CD4-positive, alpha-beta memory T cell (primary cell): ENCODE measurements around the gene CLEC16A. TPM values are rescaled to one million over a fixed set of nuclear protein-coding genes. Genes with fewer than 3 reads are reported as not detected.

Source experiments
- CTCF ChIA-PET: fragments of 350-600 bp; sonication (Branson Sonifier 250); formaldehyde crosslinking; loops from one replicate; lab custom pipeline; 2021; ENCODE audit warnings: inconsistent platforms; ENCODE audit not compliant: partially characterized antibody; lab: Charles Lee
- POLR2A ChIA-PET: fragments of 350-600 bp; sonication (Branson Sonifier 250); formaldehyde crosslinking; loops from one replicate; lab custom pipeline; 2021; ENCODE audit not compliant: partially characterized antibody; lab: Charles Lee
- DNase-seq, 5 donors: peaks; one replicate each; pipeline versions ENCODE4 v3.0.0 to v3.0.0-alpha.2; 2020 to 2022; ENCODE audit warnings: mixed read lengths in 1 of 5
- H3K27ac ChIP-seq: one replicate; pipeline ENCODE4 v1.7.0; 2013; ENCODE audit warnings: low read depth, low read length
- H3K27me3 ChIP-seq: 2 replicates; pipeline ENCODE4 v1.7.0; 2013; ENCODE audit warnings: mild to moderate bottlenecking, low read length, moderate library complexity; ENCODE audit not compliant: insufficient read depth
- H3K36me3 ChIP-seq: 2 replicates; pipeline ENCODE4 v1.7.0; 2013; ENCODE audit warnings: mild to moderate bottlenecking, low read length, moderate library complexity; ENCODE audit not compliant: insufficient read depth
- H3K4me1 ChIP-seq: 2 replicates; pipeline ENCODE4 v1.7.0; 2013; ENCODE audit warnings: mild to moderate bottlenecking, low read length, moderate library complexity; ENCODE audit not compliant: insufficient read depth
- H3K4me3 ChIP-seq, 2 donors: one replicate each; pipeline ENCODE4 v1.7.0; 2013; ENCODE audit warnings: low read length in 2 of 2, mild to moderate bottlenecking in 1 of 2
- H3K9me3 ChIP-seq, 2 donors: one replicate each; pipeline ENCODE4 v1.7.0; 2013; ENCODE audit warnings: low read length in 2 of 2, control low read depth in 1 of 2; ENCODE audit not compliant: control insufficient read depth in 1 of 2
- H3K27ac Mint-ChIP-seq, 7 donors: one replicate each; pipeline ENCODE4 v1.8.0; 2020 to 2021; ENCODE audit warnings: mixed read lengths in 7 of 7, mild to moderate bottlenecking in 6 of 7, inconsistent platforms in 3 of 7, moderate library complexity in 3 of 7
- H3K27me3 Mint-ChIP-seq, 2 donors: one replicate each; pipeline ENCODE4 v1.8.0; 2020 to 2021; ENCODE audit warnings: mixed read lengths in 2 of 2
- H3K36me3 Mint-ChIP-seq, 2 donors: one replicate each; pipeline ENCODE4 v1.8.0; 2020 to 2021; ENCODE audit warnings: mixed read lengths in 2 of 2, inconsistent platforms in 1 of 2, mild to moderate bottlenecking in 1 of 2
- H3K4me1 Mint-ChIP-seq, 4 donors: one replicate each; pipeline ENCODE4 v1.8.0; 2020 to 2021; ENCODE audit warnings: mixed read lengths in 4 of 4, mild to moderate bottlenecking in 1 of 4
- H3K4me3 Mint-ChIP-seq, 8 donors: one replicate each; pipeline ENCODE4 v1.8.0; 2020 to 2021; ENCODE audit warnings: mixed read lengths in 8 of 8, mild to moderate bottlenecking in 7 of 8, moderate library complexity in 6 of 8, inconsistent platforms in 3 of 8
- H3K9me3 Mint-ChIP-seq, 8 donors: one replicate each; pipeline ENCODE4 v1.8.0; 2020 to 2021; ENCODE audit warnings: mixed read lengths in 8 of 8, mild to moderate bottlenecking in 5 of 8, inconsistent platforms in 3 of 8, moderate library complexity in 1 of 8
- intact Hi-C: fragments of 100-400 bp; cut with micrococcal nuclease; formaldehyde crosslinking; loops from one replicate; pipeline ENCODE4 v1.15.1; 2023
- polyA plus RNA-seq, 2 donors: library from polyadenylated mRNA; unstranded; fragments of 300-500 nt; fragmentation: Illumina TruSeq; gene quantifications; one replicate each; pipeline ENCODE4 v1.2.3, GENCODE V29; 2021
- total RNA-seq, 2 experiments: library from RNA; stranded (reverse); gene quantifications; one replicate each; pipeline ENCODE4 v1.2.3, GENCODE V29; 2021

The CLEC16A gene
- total and polyA plus RNA-seq, 4 experiments from 2014 or later: 5.2 to 28.4 (median 24.5) TPM

DNA sequence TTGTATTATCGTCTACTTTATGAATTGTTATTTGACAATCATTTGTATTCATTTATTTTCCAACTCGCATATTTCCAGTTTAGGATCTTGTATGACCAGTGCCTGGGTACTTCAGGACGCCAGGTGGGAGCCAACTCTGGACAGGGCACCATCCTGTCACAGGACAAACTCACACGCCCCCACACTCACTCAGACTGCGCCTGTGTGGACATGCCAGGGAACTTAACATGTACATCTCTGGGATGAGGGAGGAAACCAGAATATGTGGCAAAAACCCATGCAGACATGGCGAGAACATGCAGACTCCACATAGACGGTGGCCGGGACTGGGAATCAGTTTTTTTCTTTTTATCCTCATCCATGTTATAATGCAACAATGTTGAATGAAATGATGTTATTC lies 68.5 kb downstream of the CLEC16A start:
- no peaks in the 10 kb centered on the region for H3K27me3 Mint-ChIP-seq
- H3K4me1 Mint-ChIP-seq: peaks cover 0 to 5% (median under 1%) of the 10 kb centered on the region in 4 donors
- CTCF ChIA-PET: no interaction called here
- no peaks in the 10 kb centered on the region for H3K9me3 Mint-ChIP-seq
- Histone ChIP-seq H3K27ac (no peak overlapping the region), H3K27me3 (no peaks in the 10 kb centered on the region), H3K4me1 (no peaks in the 10 kb centered on the region), H3K9me3 (no peaks in the 10 kb centered on the region), H3K36me3 (no peaks in the 10 kb centered on the region), H3K4me3 (no peak overlapping the region)
- POLR2A ChIA-PET: no interaction called here
- H3K4me3 Mint-ChIP-seq: no peak overlapping the region
- no peak for DNase-seq
- peaks cover 43 to 44% of the 10 kb centered on the region in 2 donors for H3K36me3 Mint-ChIP-seq
- H3K27ac Mint-ChIP-seq: no peak overlapping the region
- intact Hi-C loops: no loop called here

DNA sequence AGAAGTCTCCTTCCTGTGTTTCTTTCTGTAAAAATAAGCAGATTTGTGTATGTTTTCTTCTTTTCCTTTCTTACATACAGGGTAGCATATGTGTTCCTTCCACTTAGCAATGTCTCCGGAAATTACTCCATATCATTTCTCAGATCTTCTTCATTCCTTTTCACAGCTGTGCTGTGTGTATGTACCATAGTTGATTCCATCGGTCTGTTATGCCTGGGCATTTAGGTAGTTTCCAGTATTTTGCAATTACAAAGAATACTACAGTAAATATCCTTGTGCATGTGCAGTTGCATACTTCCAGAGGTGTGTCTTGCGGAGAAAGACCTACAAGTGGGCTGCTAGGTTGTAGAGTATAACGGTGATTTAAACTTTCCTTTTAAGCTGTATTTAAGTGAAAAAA lies 69.8 kb downstream of the CLEC16A start:
- no peak for DNase-seq
- intact Hi-C loops: no loop called here
- peaks cover 0 to 4% (median 0%) of the 10 kb centered on the region in 4 donors for H3K4me1 Mint-ChIP-seq

DNA sequence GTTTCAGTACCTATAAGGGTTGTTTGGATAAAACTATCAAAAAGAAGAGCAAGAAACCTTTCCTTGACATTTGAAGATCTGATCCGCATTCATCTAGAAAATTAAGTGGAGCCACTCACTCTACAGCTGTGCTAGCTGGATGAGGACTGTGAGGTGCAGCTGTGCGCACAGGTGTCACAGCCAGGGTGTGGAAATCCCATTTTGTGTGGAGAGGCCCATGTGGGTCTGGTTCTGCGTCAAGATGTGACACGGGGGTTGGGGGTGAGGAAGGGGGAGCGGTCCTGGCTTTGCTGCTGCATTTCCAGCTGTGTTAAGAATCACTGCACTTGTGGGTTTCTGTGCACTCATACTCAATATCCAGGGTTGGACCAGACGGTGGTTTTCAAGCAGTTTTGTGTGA lies 70.7 kb downstream of the CLEC16A start:
- no peak for DNase-seq
- Histone ChIP-seq H3K4me1 (no peaks in the 10 kb centered on the region), H3K36me3 (no peaks in the 10 kb centered on the region), H3K4me3 (no peak overlapping the region), H3K27me3 (no peaks in the 10 kb centered on the region), H3K9me3 (no peaks in the 10 kb centered on the region), H3K27ac (no peak overlapping the region)
- Mint-ChIP-seq H3K4me3 (no peak overlapping the region), H3K27ac (no peak overlapping the region), H3K4me1 (peaks cover 0 to 4% (median 0%) of the 10 kb centered on the region in 4 donors), H3K9me3 (no peaks in the 10 kb centered on the region), H3K27me3 (no peaks in the 10 kb centered on the region), H3K36me3 (peaks cover 32 to 34% of the 10 kb centered on the region in 2 donors)
- POLR2A ChIA-PET: no interaction called here
- intact Hi-C loops: no loop called here
- CTCF ChIA-PET: interaction anchor here (1.7 kb wide), 1 partner anchor 40 kb away, joined by 5 read pairs; no protein-coding TSS in a partner anchor

More for the DNA sequence above, 69.8 kb downstream of the CLEC16A start:
- POLR2A ChIA-PET: no interaction called here
- no peaks in the 10 kb centered on the region for H3K9me3 ChIP-seq
- no peaks in the 10 kb centered on the region for H3K4me1 ChIP-seq
- no peaks in the 10 kb centered on the region for H3K27me3 ChIP-seq
- H3K36me3 ChIP-seq: no peaks in the 10 kb centered on the region
- Mint-ChIP-seq H3K9me3 (no peaks in the 10 kb centered on the region), H3K4me3 (no peak overlapping the region), H3K36me3 (peaks cover 37% of the 10 kb centered on the region in 2 donors), H3K27ac (peak overlapping the region in 1 of 7 donors; percentile 36), H3K27me3 (no peaks in the 10 kb centered on the region)
- H3K4me3 ChIP-seq: no peak overlapping the region
- CTCF ChIA-PET: interaction anchor here (1.7 kb wide), 1 partner anchor 41 kb away, joined by 5 read pairs; no protein-coding TSS in a partner anchor
- no peak overlapping the region for H3K27ac ChIP-seq

DNA sequence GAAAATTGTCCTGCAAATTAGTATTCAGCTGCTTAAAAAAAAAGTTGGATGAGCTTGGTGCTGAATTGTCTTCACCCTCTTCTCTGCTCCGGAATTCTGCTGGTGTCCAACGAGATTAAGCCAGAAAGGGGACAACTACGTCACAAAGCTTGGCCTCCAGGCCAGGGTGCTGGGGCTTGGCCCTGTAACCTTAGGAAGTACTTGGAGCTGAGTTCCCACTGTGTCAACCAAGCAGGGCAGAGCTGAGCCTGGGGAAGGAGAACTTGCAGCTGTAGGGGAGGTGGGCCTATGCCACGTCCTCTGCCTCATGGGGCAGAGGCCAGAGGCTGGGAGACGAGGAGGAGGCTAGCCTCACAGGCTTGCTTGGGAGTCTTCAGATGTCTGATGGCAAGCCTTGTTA lies 71.2 kb downstream of the CLEC16A start:
- no peak overlapping the region for H3K4me3 Mint-ChIP-seq
- H3K36me3 ChIP-seq: no peaks in the 10 kb centered on the region
- no peak overlapping the region for H3K4me3 ChIP-seq
- H3K36me3 Mint-ChIP-seq: peaks cover 36 to 39% of the 10 kb centered on the region in 2 donors
- H3K4me1 Mint-ChIP-seq: peaks cover 0 to 4% (median 0%) of the 10 kb centered on the region in 4 donors
- no peaks in the 10 kb centered on the region for H3K4me1 ChIP-seq
- intact Hi-C loops: no loop called here
- ChIA-PET CTCF (interaction anchor here (1.7 kb wide), 1 partner anchor 39 kb away, joined by 5 read pairs; no protein-coding TSS in a partner anchor), POLR2A (no interaction called here)
- no peak for DNase-seq
- H3K27ac ChIP-seq: no peak overlapping the region
- H3K27me3 ChIP-seq: no peaks in the 10 kb centered on the region
- no peaks in the 10 kb centered on the region for H3K9me3 ChIP-seq
- H3K9me3 Mint-ChIP-seq: no peaks in the 10 kb centered on the region
- H3K27ac Mint-ChIP-seq: no peak overlapping the region
- no peaks in the 10 kb centered on the region for H3K27me3 Mint-ChIP-seq

DNA sequence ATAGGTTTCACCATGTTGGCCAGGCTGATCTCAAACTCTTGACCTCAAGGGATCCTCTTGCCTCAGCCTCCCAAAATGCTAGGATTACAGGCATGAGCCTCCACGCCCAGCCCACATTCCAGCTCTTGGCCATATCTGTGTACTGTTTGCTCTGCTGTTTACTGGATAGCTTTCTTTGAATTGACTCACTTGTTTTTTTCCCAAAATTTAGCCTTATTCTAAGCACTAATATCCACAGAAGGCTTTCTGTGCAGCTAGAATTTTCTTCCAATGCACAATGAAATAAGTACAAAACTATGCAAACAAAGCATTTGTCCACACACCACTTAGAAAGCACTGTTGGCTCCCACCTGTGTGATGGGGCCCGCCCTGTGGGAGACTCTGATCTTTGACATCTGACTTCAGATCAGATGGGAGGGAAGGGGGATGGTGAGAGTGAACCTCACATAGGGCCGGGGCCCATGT lies 72.2 kb downstream of the CLEC16A start:
- DNase-seq: no peak
- POLR2A ChIA-PET: no interaction called here
- Histone ChIP-seq H3K27me3 (no peaks in the 10 kb centered on the region), H3K27ac (no peak overlapping the region), H3K4me1 (no peaks in the 10 kb centered on the region), H3K4me3 (no peak overlapping the region), H3K36me3 (no peaks in the 10 kb centered on the region), H3K9me3 (no peaks in the 10 kb centered on the region)
- Mint-ChIP-seq H3K27ac (no peak overlapping the region), H3K27me3 (no peaks in the 10 kb centered on the region), H3K36me3 (peaks cover 37 to 38% of the 10 kb centered on the region in 2 donors), H3K9me3 (no peaks in the 10 kb centered on the region), H3K4me3 (no peak overlapping the region), H3K4me1 (no peaks in the 10 kb centered on the region)
- CTCF ChIA-PET: no interaction called here
- intact Hi-C loops: no loop called here

DNA sequence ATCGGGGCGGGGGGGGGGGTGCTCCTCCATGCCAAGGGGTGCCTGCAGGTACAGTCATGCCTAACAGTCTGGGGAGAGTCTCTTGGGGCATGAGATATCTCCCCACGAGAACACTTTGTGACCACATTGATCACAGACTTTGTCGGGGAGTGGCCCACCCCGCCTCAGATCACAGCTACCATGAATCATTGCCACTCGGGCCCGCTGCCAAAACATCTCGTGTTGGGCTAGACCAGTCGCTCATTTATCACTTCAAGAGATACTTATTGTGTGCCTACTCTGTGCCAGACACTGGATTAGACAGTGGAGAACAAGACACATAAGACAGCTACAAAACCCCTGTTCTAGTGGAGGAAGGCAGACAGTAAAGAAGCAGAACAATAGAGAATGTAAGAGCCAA lies 72.6 kb downstream of the CLEC16A start:
- Mint-ChIP-seq H3K27me3 (no peaks in the 10 kb centered on the region), H3K27ac (no peak overlapping the region), H3K4me3 (no peak overlapping the region), H3K4me1 (no peaks in the 10 kb centered on the region), H3K9me3 (no peaks in the 10 kb centered on the region), H3K36me3 (peaks cover 40 to 42% of the 10 kb centered on the region in 2 donors)
- H3K36me3 ChIP-seq: no peaks in the 10 kb centered on the region
- H3K4me3 ChIP-seq: no peak overlapping the region
- no peak overlapping the region for H3K27ac ChIP-seq
- H3K9me3 ChIP-seq: no peaks in the 10 kb centered on the region
- intact Hi-C loops: no loop called here
- H3K27me3 ChIP-seq: no peaks in the 10 kb centered on the region
- DNase-seq: no peak
- POLR2A ChIA-PET: no interaction called here
- no peaks in the 10 kb centered on the region for H3K4me1 ChIP-seq
- CTCF ChIA-PET: no interaction called here

DNA sequence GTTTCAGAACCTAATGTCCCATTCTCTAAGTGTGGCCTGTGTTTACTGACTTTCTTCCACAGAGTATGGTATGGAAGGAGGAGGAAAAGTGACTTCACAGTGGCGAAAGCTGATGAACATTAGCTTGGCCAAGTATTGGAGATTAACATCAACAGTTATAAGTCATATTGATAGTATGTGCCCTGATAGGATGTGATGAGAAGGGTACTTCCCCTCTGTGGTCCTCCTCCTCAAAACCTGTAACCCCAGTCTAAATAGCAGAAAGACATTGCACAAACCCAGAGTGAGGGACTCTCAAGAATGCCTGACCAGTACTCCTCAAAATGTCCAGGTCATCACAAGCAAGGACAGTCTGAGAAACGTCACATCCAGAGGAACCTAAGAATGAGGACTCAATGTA lies 73.1 kb downstream of the CLEC16A start:
- intact Hi-C loops: no loop called here
- no peaks in the 10 kb centered on the region for H3K9me3 Mint-ChIP-seq
- H3K4me3 Mint-ChIP-seq: no peak overlapping the region
- ChIA-PET POLR2A (no interaction called here), CTCF (no interaction called here)
- no peaks in the 10 kb centered on the region for H3K27me3 Mint-ChIP-seq
- no peaks in the 10 kb centered on the region for H3K36me3 ChIP-seq
- H3K27me3 ChIP-seq: no peaks in the 10 kb centered on the region
- H3K4me1 ChIP-seq: no peaks in the 10 kb centered on the region
- no peaks in the 10 kb centered on the region for H3K4me1 Mint-ChIP-seq
- H3K27ac ChIP-seq: no peak overlapping the region
- peak overlapping the region in 1 of 7 donors; percentile 2 for H3K27ac Mint-ChIP-seq
- H3K36me3 Mint-ChIP-seq: peaks cover 40 to 44% of the 10 kb centered on the region in 2 donors
- no peak overlapping the region for H3K4me3 ChIP-seq
- no peaks in the 10 kb centered on the region for H3K9me3 ChIP-seq
- no peak for DNase-seq
